NCI-H2196 treated with DMSO at 0.1 percent for 48 hours (cell line): ENCODE results near the gene WDR5B.
"Not testable (repeated sequence)": the region's sequence is repeated elsewhere in the genome, so short reads cannot be mapped to it uniquely, and the experiment has no call there.

Experiments
- DNase-seq: peaks from one replicate; lab custom pipeline; 2025; ENCODE audit not compliant: unreplicated experiment; lab: John Stamatoyannopoulos, UW

The WDR5B gene

DNA sequence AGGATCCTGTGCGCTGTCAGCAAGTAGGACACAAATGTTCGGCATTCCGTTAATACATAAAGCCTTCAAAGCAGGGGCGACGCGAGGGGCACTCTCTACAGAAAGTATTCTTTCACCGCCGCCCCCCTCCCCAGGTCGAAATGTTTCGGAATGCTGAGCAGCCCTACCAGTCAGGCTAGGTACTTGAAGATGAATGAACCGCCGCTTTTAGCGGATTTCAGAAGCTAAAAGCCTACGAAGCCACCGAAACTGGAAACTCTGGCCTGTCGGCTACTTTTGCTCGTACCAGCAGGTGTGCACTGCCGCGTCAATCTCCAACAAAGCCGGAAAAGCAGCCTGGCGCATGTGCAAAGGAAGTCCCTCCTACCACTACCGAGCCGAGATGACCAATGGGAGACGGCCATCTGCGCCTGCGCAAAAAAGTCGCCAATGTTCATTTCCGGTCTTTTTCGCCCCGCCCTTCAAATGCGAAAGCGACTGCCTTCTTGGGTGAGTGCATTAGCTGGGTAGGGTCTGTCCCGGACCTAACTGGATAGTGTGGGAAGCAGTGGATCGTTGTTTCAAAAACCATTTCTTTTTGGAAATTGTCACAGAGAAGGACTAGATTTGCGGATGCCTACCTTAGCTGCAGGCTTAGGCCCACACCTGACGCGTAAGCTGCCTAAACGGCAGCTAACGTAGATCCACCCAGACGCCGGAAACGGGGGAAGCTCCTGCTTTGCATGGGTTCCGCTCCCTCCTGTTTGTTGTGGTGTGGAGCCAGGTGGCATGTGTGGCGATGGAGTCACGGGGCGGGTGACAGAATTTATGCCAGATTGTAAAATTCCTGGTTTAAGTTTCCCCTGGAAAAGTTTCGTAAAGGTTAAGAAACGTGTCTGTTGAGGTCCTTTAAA lies at the start of gene WDR5B:
WDR5B (minus strand) TSS at position 301 of the 893 bp plus-strand sequence. CDS start 534 bp downstream, outside the sequence.
- DNase-seq: no peak

GRCh38 chr3:122464659-122465058 lies 48.8 kb upstream of the WDR5B start:
- DNase-seq: no peak

DNA sequence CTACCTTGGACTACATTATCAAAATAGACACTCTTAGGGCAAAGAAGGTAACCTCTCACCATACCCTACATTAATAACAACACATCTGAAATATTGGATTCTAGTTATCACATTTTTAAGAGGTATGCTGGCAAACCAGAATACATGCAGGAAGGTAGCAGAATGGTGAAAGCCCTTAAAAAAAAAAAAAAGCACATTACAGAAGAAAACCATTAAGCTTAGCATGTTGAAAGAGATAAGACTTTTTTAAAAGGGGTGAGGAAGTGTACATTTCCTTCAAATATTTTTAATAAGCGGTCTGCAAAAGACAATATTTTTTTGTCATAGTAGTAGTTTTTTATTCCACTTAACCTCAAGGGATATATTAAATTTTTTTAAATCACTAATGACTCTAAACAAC lies 46.5 kb upstream of the WDR5B start:
- DNase-seq: no peak

- no peak for DNase-seq
Observed at GRCh38 chr3:122461806-122462205, 45.9 kb upstream of the WDR5B start.

- no peak for DNase-seq
Observed at GRCh38 chr3:122458992-122459391, 43.1 kb upstream of the WDR5B start.

- no peak for DNase-seq
Observed at GRCh38 chr3:122457706-122458105, 41.8 kb upstream of the WDR5B start.

DNA sequence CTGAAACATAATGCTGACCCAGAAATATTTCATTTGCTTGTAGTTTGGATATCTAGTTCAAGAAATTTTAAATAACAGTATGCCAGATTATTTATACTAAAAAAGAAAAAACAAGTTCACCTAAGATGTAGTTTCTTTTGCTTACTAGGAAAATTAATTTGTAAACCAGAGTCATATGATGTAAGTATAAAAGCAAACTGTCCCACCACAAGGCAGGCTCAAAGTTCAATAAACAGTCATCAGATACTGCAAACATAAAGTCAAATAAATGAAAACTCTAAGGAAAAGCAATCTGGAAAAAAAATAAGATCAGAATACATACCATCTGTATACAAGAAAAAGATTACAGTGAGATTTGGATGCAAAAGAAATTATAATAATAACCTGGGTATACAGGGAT lies 40.2 kb upstream of the WDR5B start:
- no peak for DNase-seq

GRCh38 chr3:122451371-122451770 lies 35.5 kb upstream of the WDR5B start:
- DNase-seq: no peak

DNA sequence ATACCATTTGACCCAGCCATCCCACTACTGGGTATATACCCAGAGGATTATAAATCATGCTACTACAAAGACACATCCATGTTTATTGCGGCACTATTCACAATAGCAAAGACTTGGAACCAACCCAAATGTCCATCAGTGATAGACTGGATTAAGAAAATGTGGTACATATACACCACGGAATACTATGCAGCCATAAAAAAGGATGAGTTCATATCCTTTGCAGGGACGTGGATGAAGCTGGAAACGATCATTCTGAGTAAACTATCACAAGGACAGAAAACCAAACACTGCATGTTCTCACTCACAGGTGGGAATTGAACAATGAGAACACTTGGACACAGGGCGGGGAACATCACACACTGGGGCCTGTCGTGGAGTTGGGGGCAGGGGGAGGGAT lies 32.4 kb upstream of the WDR5B start:
- DNase-seq: not testable (repeated sequence)

GRCh38 chr3:122444491-122444887 lies 28.6 kb upstream of the WDR5B start:
- DNase-seq: not testable (repeated sequence)

GRCh38 chr3:122443762-122444490 lies 28.1 kb upstream of the WDR5B start:
- not testable (repeated sequence) for DNase-seq

- no peak for DNase-seq
Observed at GRCh38 chr3:122443090-122443489, 27.2 kb upstream of the WDR5B start.

DNA sequence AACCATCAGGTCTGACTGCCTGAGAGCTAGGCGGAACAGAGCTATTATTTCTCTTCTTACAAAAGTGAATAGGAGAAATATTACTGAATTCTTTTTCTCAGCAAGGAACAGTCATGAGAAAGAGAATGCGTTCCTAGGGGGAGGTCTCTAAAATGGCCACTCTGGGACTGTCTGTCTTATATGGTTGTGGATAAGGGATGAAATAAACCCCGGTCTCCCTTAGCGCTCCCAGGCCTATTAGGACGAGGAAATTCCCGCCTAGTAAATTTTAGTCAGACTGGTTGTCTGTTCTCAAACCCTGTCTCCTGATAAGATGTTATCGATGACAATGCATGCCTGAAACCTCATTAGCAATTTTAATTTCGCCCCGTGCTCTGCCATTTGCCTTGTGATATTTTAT lies 20.1 kb upstream of the WDR5B start:
- no peak for DNase-seq

GRCh38 chr3:122430371-122430770 lies 14.5 kb upstream of the WDR5B start:
- DNase-seq: no peak

DNA sequence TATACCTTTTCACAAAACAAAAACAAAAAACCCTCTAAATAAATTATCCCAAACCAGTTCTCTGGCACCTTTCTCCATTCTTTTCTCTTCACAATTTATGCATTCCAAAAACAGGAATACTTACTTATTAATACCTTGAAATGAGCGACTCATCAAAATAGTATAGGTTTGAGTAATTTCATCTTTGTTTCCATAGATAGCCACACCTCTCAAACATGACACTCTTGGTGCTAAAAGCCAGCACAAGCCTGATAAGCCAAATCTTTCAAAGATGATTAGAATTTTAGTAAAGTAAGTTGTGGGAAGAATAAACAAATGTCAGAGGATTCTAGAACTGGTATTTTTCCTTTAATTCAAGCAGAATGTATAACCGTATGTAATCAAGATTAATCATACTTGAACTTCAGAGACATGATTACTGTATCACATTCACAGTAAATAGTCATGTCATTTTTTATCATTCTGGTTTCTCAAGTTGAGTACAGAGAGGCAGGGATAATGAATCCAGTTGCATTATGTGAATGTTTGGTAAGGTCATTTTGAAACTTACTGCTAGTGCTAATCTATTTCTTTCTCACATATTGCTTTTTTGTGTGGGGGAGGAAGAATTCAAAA lies 12.1 kb upstream of the WDR5B start:
- DNase-seq: no peak

- no peak for DNase-seq
Observed at GRCh38 chr3:122421836-122422235, 6.0 kb upstream of the WDR5B start.

GRCh38 chr3:122421101-122421500 lies 5.2 kb upstream of the WDR5B start:
- DNase-seq: no peak

DNA sequence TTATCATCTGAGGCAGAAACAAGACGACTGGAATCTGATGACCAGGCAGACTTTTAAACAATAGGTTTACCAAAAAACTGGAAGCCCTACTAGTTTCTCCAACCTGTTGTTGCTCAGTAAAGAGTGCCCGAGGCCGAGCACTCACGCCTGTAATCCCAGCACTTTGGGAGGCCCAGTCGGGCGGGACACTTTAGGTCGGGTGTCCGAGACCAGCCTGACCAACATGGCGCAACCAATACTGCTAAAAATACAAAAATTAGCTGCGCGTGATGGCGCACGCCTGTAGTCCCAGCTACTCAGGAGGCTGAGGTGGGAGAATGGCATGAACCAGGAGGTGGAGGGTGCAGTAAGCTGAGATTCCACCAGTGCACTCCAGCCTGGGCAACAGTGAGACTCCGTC lies 1.1 kb upstream of the WDR5B start:
- no peak for DNase-seq

GRCh38 chr3:122415104-122415744 lies 638 bp downstream of the WDR5B start:
- no peak for DNase-seq

DNA sequence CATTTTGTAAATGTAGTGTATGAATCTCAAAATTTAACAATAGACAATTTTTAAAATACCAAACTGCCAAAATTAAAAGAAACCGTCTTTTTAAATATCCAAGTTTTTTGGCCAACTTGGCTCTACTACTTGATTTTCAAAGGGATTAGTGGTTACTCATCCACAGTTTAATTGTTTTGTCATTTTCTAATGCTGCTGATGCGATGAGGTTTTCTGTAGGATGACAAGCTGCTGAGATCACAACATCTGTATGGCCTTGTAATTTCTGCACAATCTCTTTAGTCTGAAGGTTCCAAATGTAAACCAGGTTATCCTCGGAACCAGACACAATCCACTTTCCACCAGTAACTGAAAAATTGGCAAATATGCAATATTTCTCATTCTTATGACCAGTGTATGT lies 1.5 kb downstream of the WDR5B start:
- DNase-seq: no peak

GRCh38 chr3:122410639-122411038 lies 5.2 kb downstream of the WDR5B start:
- DNase-seq: no peak
